A673 (cell line): ENCODE data around the gene NCAPD3.

Source experiments
- EZH2 ChIP-seq: fragments of 200-600 bp; sonication (generic); IDR thresholded peaks from 2 replicates; pipeline ENCODE4 v1.6.1; 2017; ENCODE audit warnings: borderline replicate concordance, low read depth, mild to moderate bottlenecking, mixed read lengths, antibody characterized with exemption, low read length; ENCODE audit not compliant: poor library complexity, severe bottlenecking
- TF ChIP-seq, protein P1 (sequence below): fragments of 300-800, 200-600 bp; sonication (generic); conservative IDR thresholded peaks from 2 replicates; pipeline ENCODE4 v1.5.1; 2017; ENCODE audit warnings: low read depth, mild to moderate bottlenecking, antibody characterized with exemption, low read length, moderate library complexity, mixed read lengths

DNA sequence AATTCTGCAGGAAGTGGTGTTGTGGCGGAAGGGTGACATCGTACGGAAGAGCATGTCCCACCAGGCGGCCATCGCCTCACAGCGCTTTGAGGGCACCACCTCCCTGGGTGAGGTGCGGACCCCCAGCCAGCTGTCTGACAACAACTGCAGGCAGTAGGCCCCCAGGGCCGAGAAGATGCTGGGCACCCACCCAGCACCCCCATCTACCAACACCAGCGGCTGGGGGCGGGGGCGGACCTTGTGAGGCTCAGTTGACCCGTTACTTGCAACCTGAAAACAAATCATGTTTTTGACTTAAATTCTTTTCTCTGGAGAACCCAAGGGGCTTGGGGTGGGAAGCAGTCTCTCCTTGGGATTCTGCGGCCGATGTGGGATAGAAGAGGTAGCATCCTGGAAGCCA, 21.7 kb upstream of the NCAPD3 start:
- no peak for TF ChIP-seq EZH2
- TF ChIP-seq, protein P1, sequence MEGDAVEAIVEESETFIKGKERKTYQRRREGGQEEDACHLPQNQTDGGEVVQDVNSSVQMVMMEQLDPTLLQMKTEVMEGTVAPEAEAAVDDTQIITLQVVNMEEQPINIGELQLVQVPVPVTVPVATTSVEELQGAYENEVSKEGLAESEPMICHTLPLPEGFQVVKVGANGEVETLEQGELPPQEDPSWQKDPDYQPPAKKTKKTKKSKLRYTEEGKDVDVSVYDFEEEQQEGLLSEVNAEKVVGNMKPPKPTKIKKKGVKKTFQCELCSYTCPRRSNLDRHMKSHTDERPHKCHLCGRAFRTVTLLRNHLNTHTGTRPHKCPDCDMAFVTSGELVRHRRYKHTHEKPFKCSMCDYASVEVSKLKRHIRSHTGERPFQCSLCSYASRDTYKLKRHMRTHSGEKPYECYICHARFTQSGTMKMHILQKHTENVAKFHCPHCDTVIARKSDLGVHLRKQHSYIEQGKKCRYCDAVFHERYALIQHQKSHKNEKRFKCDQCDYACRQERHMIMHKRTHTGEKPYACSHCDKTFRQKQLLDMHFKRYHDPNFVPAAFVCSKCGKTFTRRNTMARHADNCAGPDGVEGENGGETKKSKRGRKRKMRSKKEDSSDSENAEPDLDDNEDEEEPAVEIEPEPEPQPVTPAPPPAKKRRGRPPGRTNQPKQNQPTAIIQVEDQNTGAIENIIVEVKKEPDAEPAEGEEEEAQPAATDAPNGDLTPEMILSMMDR = no peak
